Lower leg skin (tissue), 3 donors: ENCODE measurements around the gene RAPGEF2.

Experiments
- POLR2A ChIP-seq, 2 donors: fragments of 450-650 bp; IDR thresholded peaks; one replicate each; pipeline ENCODE4 v1.6.1; 2016 to 2017; ENCODE audit warnings: antibody characterized with exemption in 2 of 2, mild to moderate bottlenecking in 1 of 2, moderate library complexity in 1 of 2
- TF ChIP-seq, protein P1 (sequence below), 3 donors: fragments of 450-650 bp; IDR thresholded peaks; one replicate each; pipeline ENCODE4 v1.5.1; 2016; ENCODE audit warnings: antibody characterized with exemption in 3 of 3, mild to moderate bottlenecking in 3 of 3, moderate library complexity in 2 of 3

DNA sequence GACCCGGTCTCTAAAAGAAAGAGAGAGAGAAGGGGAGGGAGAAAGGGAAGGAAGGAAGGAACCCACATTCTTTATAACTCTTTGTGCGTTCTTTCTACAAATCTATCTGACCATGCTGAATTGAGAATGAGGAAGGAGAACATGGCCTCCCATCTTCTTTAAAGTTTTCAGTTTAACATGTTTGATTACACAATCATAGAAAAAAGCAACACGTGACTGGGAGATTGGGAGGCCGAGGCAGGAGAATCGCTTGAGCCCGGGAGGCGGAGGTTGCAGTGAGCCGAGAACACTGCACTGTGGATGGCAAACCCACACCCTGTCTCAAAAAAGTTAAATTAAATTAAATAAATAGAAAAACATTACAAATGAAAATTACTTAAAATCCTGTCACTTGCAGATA lies 254.5 kb downstream of the RAPGEF2 start:
- TF ChIP-seq, protein P1, sequence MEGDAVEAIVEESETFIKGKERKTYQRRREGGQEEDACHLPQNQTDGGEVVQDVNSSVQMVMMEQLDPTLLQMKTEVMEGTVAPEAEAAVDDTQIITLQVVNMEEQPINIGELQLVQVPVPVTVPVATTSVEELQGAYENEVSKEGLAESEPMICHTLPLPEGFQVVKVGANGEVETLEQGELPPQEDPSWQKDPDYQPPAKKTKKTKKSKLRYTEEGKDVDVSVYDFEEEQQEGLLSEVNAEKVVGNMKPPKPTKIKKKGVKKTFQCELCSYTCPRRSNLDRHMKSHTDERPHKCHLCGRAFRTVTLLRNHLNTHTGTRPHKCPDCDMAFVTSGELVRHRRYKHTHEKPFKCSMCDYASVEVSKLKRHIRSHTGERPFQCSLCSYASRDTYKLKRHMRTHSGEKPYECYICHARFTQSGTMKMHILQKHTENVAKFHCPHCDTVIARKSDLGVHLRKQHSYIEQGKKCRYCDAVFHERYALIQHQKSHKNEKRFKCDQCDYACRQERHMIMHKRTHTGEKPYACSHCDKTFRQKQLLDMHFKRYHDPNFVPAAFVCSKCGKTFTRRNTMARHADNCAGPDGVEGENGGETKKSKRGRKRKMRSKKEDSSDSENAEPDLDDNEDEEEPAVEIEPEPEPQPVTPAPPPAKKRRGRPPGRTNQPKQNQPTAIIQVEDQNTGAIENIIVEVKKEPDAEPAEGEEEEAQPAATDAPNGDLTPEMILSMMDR (IDR thresholded peaks at IDR 0.05) = no peak
- TF ChIP-seq POLR2A (IDR thresholded peaks at IDR 0.05) = no peak
